ENCODE measurements around the gene RAI1.

- TF ChIP-seq POLR2A (IDR thresholded peaks at IDR 0.05) (no peak), CTCF (IDR thresholded peaks at IDR 0.05) (no peak)
Measured at GRCh38 chr17:17680477-17681186, 626 bp upstream of the RAI1 start.

Data from esophagus squamous epithelium (tissue), 4 donors.